Osteoblast (primary cell): ENCODE results near the gene PEAK3. TPM values are rescaled to one million over a fixed set of nuclear protein-coding genes. Genes with fewer than 3 reads are reported as not detected.

Source experiments
- DNase-seq: peaks from one replicate; pipeline ENCODE4 v3.0.0; 2011; ENCODE audit warnings: low spot score, mixed read lengths; ENCODE audit not compliant: insufficient read length; ENCODE audit errors: missing footprints
- H2AFZ ChIP-seq: 2 replicates; pipeline ENCODE4 v1.6.0; 2011; ENCODE audit warnings: mild to moderate bottlenecking, low read length
- H3K27ac ChIP-seq: 2 replicates; pipeline ENCODE4 v1.5.1; 2011; ENCODE audit warnings: mild to moderate bottlenecking, low read depth, low read length, moderate library complexity
- H3K27me3 ChIP-seq: 2 replicates; pipeline ENCODE4 v1.6.0; 2012; ENCODE audit warnings: mild to moderate bottlenecking, control low read depth, inconsistent platforms, low read length, moderate library complexity; ENCODE audit not compliant: insufficient read depth
- H3K36me3 ChIP-seq: 2 replicates; pipeline ENCODE4 v1.5.1; 2011; ENCODE audit warnings: mild to moderate bottlenecking, low read length, control low read depth, moderate library complexity; ENCODE audit not compliant: insufficient read depth
- H3K4me1 ChIP-seq: 2 replicates; pipeline ENCODE4 v1.5.1; 2011; ENCODE audit warnings: mild to moderate bottlenecking, low read length, control low read depth, moderate library complexity; ENCODE audit not compliant: insufficient read depth
- H3K4me2 ChIP-seq: 2 replicates; pipeline ENCODE4 v1.6.0; 2011; ENCODE audit warnings: mild to moderate bottlenecking, low read length; ENCODE audit not compliant: insufficient read depth
- H3K4me3 ChIP-seq: fragments of 200-600 bp; sonication (generic); 3 replicates; pipeline ENCODE4 v1.5.1; 2012; ENCODE audit warnings: mild to moderate bottlenecking, low read length, inconsistent platforms; ENCODE audit not compliant: insufficient read depth
- H3K79me2 ChIP-seq: 2 replicates; pipeline ENCODE4 v1.6.0; 2012; ENCODE audit warnings: mild to moderate bottlenecking, low read length, control low read depth, inconsistent platforms; ENCODE audit not compliant: insufficient read depth
- H3K9me3 ChIP-seq: 2 replicates; pipeline ENCODE4 v1.5.1; 2011; ENCODE audit warnings: low read depth, low read length, control low read depth
- H4K20me1 ChIP-seq: 2 replicates; pipeline ENCODE4 v1.6.0; 2012; ENCODE audit warnings: mild to moderate bottlenecking, low read length, control low read depth; ENCODE audit not compliant: insufficient read depth
- CTCF ChIP-seq: IDR thresholded peaks from 2 replicates; pipeline ENCODE4 v1.5.1; 2011; ENCODE audit warnings: mild to moderate bottlenecking, low read depth, low read length, moderate library complexity; ENCODE audit errors: extremely low read depth
- total RNA-seq: library from RNA; depleted of rRNA; stranded (reverse); fragments of >200 nt; gene quantifications from 2 replicates; pipeline ENCODE4 v1.2.3, GENCODE V29; 2012

Gene PEAK3
- total RNA-seq, 1 donor: not detected

DNA sequence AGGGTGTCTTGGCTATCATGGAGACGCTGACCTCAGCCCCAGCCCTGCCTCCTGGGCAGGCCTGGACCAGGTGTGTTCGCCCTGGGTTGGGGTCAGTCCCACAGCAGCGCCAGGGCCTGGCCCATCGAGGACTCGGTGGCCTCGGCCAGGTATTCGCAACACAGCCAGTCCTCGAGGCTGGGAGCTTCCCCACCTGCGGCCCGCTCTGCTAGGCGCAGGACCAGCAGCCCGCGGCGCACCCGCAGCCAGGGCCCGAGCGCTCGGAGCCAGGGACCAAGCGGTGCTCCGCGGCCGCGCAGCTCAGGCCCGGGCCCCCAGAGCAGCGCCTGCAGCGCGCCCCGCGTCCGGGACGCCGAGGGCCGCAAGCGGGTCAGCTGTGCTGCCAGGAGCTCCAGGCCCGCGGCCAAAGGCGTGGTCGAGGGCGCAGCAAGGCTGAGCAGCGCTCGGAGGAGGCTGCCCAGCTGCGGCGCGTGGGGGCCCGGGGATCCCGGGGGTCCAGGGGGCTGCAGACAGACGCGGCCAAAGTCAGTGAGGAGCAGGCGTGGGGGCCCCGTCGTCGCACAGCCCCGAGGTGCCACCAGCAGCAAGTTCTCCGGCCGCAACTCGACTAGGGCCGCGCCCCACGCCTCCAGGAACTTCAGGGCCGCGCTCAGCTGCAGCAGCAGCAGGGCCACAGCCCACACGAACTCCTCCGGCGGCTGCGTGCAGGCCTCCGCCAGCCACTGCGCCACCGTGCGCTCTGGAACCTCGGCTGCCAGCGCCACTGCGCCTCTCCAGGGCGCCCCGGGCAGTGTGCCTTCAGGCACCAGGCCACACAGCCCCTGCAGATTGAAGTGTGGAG lies 6.2 kb downstream of the PEAK3 start:
- DNase-seq: peak; percentile 62
- Histone ChIP-seq H3K27ac (no peak overlapping the region), H3K4me3 (no peak overlapping the region), H3K79me2 (peaks cover 61% of the 10 kb centered on the region), H3K4me2 (no peak overlapping the region), H2AFZ (no peak overlapping the region), H4K20me1 (peaks cover 65% of the 10 kb centered on the region), H3K36me3 (peaks cover 31% of the 10 kb centered on the region), H3K27me3 (no peaks in the 10 kb centered on the region), H3K4me1 (peaks cover 18% of the 10 kb centered on the region), H3K9me3 (no peaks in the 10 kb centered on the region)
- no peak for TF ChIP-seq CTCF

DNA sequence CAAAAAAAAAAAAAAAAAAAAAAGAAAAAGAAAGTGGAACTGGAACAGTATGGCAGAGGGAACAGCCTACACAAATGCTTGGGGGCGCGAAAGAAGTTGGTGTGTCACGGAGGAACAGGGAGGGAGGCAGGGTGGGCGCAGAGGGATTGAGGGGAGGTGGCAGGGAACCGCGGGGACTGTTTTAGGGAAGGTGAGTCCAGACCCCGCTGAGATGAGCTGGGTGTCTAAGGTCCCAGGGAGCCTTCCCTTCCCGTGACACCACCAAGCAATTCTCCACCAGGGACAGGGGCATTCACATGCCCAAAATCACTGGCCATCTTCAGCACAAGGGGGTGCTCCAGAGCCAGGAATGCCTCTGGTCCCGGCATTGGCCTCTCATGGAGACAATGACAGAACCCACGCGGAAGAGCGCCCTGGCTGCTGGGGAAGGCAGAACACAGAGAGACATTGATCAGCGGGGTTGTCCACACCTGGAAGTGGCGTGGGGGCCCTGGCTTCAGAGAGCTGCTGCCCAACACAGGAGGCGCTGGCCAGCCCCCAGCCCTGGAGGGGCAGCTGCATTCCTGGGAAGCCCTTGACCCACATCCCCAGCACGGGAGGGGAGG lies 6.9 kb downstream of the PEAK3 start:
- Histone ChIP-seq H3K79me2 (peaks cover 68% of the 10 kb centered on the region), H3K27ac (no peak overlapping the region), H3K9me3 (no peaks in the 10 kb centered on the region), H3K4me1 (peaks cover 18% of the 10 kb centered on the region), H3K4me3 (no peak overlapping the region), H4K20me1 (peaks cover 65% of the 10 kb centered on the region), H3K27me3 (no peaks in the 10 kb centered on the region), H3K4me2 (no peak overlapping the region), H2AFZ (no peak overlapping the region), H3K36me3 (peaks cover 31% of the 10 kb centered on the region)
- peak; percentile 98 for DNase-seq
- TF ChIP-seq CTCF: peak; percentile 60

DNA sequence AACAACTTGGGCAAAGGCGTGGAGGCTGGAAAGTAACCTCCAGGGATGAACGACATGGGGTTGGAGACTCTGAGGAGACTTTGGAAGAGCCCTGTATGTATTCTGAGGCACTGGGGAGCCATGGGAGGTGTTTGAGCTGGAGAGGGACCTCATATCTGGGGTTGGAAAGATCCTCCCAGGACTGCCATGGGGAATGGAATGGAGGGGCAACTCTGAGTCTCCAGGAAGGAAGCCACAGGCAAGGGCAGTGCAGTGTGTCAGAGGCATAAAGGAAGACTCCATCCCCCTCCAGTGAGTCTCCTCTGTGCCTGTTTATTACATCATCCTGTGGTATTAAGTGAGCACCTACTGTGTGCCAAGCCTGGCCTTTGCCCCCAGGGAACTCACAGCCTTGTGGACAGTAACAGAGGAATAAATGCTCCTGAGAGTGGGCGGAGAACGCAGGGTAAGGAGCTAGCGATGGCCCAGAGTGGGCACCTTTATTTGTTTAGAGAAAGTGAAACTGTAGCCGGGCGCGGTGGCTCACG lies 7.7 kb downstream of the PEAK3 start:
- H3K4me2 ChIP-seq: peak overlapping the region; percentile 91
- peak overlapping the region; percentile 46 for H3K4me3 ChIP-seq
- TF ChIP-seq CTCF: no peak
- H3K9me3 ChIP-seq: no peaks in the 10 kb centered on the region
- peak; percentile 80 for DNase-seq
- peak overlapping the region; percentile 36 for H3K27ac ChIP-seq
- H2AFZ ChIP-seq: no peak overlapping the region
- H4K20me1 ChIP-seq: peaks cover 68% of the 10 kb centered on the region
- peaks cover 75% of the 10 kb centered on the region for H3K79me2 ChIP-seq
- no peaks in the 10 kb centered on the region for H3K27me3 ChIP-seq
- peaks cover 31% of the 10 kb centered on the region for H3K36me3 ChIP-seq
- peaks cover 18% of the 10 kb centered on the region for H3K4me1 ChIP-seq
